ENCODE results near the gene OPHN1. TPM values are rescaled to one million over a fixed set of nuclear protein-coding genes. Genes with fewer than 3 reads are reported as not detected.

OPHN1 gene
- total RNA-seq, 1 donor, result 6.9 TPM

- H3K4me1 ChIP-seq (ENCODE audit: insufficient read depth, low read length), result no peaks in the 10 kb centered on the region
- no peak for DNase-seq (ENCODE audit: insufficient read length, low spot score, missing footprints)
- H3K4me3 ChIP-seq (ENCODE audit: insufficient read depth, low read length), result no peak overlapping the region
- no peaks in the 10 kb centered on the region for H3K9me3 ChIP-seq (ENCODE audit: low read depth, low read length)
- H3K27ac ChIP-seq (ENCODE audit: low read depth, low read length), result no peak overlapping the region
- TF ChIP-seq, protein P1, sequence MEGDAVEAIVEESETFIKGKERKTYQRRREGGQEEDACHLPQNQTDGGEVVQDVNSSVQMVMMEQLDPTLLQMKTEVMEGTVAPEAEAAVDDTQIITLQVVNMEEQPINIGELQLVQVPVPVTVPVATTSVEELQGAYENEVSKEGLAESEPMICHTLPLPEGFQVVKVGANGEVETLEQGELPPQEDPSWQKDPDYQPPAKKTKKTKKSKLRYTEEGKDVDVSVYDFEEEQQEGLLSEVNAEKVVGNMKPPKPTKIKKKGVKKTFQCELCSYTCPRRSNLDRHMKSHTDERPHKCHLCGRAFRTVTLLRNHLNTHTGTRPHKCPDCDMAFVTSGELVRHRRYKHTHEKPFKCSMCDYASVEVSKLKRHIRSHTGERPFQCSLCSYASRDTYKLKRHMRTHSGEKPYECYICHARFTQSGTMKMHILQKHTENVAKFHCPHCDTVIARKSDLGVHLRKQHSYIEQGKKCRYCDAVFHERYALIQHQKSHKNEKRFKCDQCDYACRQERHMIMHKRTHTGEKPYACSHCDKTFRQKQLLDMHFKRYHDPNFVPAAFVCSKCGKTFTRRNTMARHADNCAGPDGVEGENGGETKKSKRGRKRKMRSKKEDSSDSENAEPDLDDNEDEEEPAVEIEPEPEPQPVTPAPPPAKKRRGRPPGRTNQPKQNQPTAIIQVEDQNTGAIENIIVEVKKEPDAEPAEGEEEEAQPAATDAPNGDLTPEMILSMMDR (IDR thresholded peaks at IDR 0.05; ENCODE audit: extremely low read depth, low read depth, low read length), result no peak
- H3K79me2 ChIP-seq (ENCODE audit: insufficient read depth, low read length), result no peaks in the 10 kb centered on the region
- no peaks in the 10 kb centered on the region for H3K27me3 ChIP-seq (ENCODE audit: insufficient read depth, low read length)
- no peak overlapping the region for H2AFZ ChIP-seq (ENCODE audit: low read length)
- H3K36me3 ChIP-seq (ENCODE audit: insufficient read depth, low read length), result no peaks in the 10 kb centered on the region
- no peak overlapping the region for H3K4me2 ChIP-seq (ENCODE audit: insufficient read depth, low read length)
- no peaks in the 10 kb centered on the region for H4K20me1 ChIP-seq (ENCODE audit: insufficient read depth, low read length)
Measured at GRCh38 chrX:68115371-68115770, 317.9 kb downstream of the OPHN1 start.

DNA sequence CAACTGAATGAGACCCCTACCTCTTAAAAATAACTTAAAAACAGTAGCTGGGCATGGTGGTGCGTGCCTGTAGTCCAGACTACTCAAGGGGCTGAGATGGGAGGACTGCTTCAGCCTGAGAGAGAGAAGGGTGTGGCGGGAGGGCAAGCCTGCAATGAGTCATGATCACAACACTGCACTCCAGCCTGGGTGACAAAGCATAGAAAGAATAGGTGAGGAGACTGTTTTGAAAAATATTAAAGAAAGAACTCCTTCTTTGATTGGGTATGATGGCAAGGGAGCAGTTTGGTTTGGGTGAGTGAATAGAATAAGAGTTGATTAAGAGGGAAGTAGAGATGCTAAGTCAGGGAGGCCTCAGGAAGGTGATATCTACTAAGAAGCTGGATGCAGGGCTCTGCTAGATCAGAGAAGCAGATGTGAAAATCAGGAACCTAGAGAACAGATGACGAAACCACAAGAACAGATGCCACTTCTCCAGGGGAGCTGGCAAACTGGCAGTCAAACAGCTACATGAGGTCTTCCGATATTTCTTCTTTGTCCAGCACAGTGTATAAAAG lies 318.6 kb downstream of the OPHN1 start:
- Histone ChIP-seq H3K9me3 (ENCODE audit: low read depth, low read length) (no peaks in the 10 kb centered on the region), H3K27ac (ENCODE audit: low read depth, low read length) (no peak overlapping the region), H3K4me1 (ENCODE audit: insufficient read depth, low read length) (no peaks in the 10 kb centered on the region), H3K4me3 (ENCODE audit: insufficient read depth, low read length) (no peak overlapping the region), H3K27me3 (ENCODE audit: insufficient read depth, low read length) (no peaks in the 10 kb centered on the region), H3K79me2 (ENCODE audit: insufficient read depth, low read length) (no peaks in the 10 kb centered on the region), H3K36me3 (ENCODE audit: insufficient read depth, low read length) (no peaks in the 10 kb centered on the region), H2AFZ (ENCODE audit: low read length) (no peak overlapping the region), H3K4me2 (ENCODE audit: insufficient read depth, low read length) (no peak overlapping the region), H4K20me1 (ENCODE audit: insufficient read depth, low read length) (no peaks in the 10 kb centered on the region)
- no peak for DNase-seq (ENCODE audit: insufficient read length, low spot score, missing footprints)
- TF ChIP-seq, protein P1 (IDR thresholded peaks at IDR 0.05; ENCODE audit: extremely low read depth, low read depth, low read length), result no peak

GRCh38 chrX:68113837-68114572 lies 319.3 kb downstream of the OPHN1 start:
- Histone ChIP-seq H3K4me1 (ENCODE audit: insufficient read depth, low read length) (no peaks in the 10 kb centered on the region), H3K4me3 (ENCODE audit: insufficient read depth, low read length) (no peak overlapping the region), H3K36me3 (ENCODE audit: insufficient read depth, low read length) (no peaks in the 10 kb centered on the region), H3K27ac (ENCODE audit: low read depth, low read length) (no peak overlapping the region), H2AFZ (ENCODE audit: low read length) (no peak overlapping the region), H4K20me1 (ENCODE audit: insufficient read depth, low read length) (no peaks in the 10 kb centered on the region), H3K79me2 (ENCODE audit: insufficient read depth, low read length) (no peaks in the 10 kb centered on the region), H3K27me3 (ENCODE audit: insufficient read depth, low read length) (no peaks in the 10 kb centered on the region), H3K4me2 (ENCODE audit: insufficient read depth, low read length) (no peak overlapping the region), H3K9me3 (ENCODE audit: low read depth, low read length) (no peaks in the 10 kb centered on the region)
- TF ChIP-seq, protein P1 (IDR thresholded peaks at IDR 0.05; ENCODE audit: extremely low read depth, low read depth, low read length), result no peak
- DNase-seq (ENCODE audit: insufficient read length, low spot score, missing footprints), result no peak

DNA sequence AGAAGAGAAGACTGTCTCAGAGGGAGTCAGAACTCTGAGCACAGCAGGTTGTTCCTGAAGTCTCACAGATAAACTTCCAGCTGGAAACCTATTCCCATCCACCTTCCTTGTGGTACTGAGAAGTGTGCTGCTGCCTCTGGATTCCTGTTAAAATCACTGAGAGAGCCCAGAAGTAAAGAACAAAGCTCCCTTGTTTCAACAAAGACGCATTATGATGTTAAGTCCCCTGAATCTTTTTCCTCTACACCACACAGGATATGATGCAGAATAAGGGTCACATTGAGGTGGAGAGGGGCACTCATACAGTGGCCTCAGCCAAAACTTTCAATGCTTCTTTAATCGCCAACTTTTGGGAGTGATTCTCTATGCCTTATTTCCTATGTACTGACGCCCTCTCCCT lies 321.0 kb downstream of the OPHN1 start:
- TF ChIP-seq, protein P1 (IDR thresholded peaks at IDR 0.05; ENCODE audit: extremely low read depth, low read depth, low read length), result no peak
- Histone ChIP-seq H3K27me3 (ENCODE audit: insufficient read depth, low read length) (no peaks in the 10 kb centered on the region), H3K4me3 (ENCODE audit: insufficient read depth, low read length) (no peak overlapping the region), H3K79me2 (ENCODE audit: insufficient read depth, low read length) (no peaks in the 10 kb centered on the region), H3K4me1 (ENCODE audit: insufficient read depth, low read length) (no peaks in the 10 kb centered on the region), H3K36me3 (ENCODE audit: insufficient read depth, low read length) (no peaks in the 10 kb centered on the region), H2AFZ (ENCODE audit: low read length) (no peak overlapping the region), H3K4me2 (ENCODE audit: insufficient read depth, low read length) (no peak overlapping the region), H4K20me1 (ENCODE audit: insufficient read depth, low read length) (no peaks in the 10 kb centered on the region), H3K9me3 (ENCODE audit: low read depth, low read length) (no peaks in the 10 kb centered on the region), H3K27ac (ENCODE audit: low read depth, low read length) (no peak overlapping the region)
- no peak for DNase-seq (ENCODE audit: insufficient read length, low spot score, missing footprints)
